Measurements from ENCODE around the gene CHRNA4. TPM values are rescaled to one million over a fixed set of nuclear protein-coding genes. Genes with fewer than 3 reads are reported as not detected.

CHRNA4 gene
- total RNA-seq, 1 experiment from 2014 or later: 2.4 TPM

DNA sequence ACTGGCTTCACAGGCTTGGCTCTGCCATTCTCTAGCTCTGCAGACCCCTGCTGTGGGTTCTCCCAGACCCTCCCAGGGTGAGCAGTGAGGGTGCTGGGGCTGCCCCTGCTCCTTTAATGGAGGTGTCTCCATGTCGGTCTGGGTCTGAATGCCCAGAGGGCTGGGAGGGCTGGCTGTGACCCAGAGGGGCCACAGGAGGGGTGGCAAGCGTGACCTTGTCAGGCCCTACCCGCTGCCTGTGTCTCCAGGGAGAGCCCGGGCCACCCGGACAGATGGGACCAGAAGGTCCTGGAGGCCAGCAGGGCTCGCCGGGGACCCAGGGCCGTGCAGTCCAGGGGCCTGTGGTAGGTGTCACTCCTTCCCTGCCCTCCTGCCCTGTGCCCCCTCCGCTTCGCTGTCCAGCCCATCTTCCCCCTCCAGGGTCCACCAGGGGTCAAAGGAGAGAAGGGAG lies 36.1 kb downstream of the CHRNA4 start:
- Histone ChIP-seq H3K4me3 (ENCODE audit: low read depth in 2 of 2, low read length in 2 of 2) (no peak overlapping the region), H3K27me3 (ENCODE audit: control insufficient read depth, insufficient read depth, low read length) (no peaks in the 10 kb centered on the region), H3K9me3 (ENCODE audit: control insufficient read depth, insufficient read depth, low read depth, low read length) (no peaks in the 10 kb centered on the region), H3K27ac (ENCODE audit: low read length) (no peak overlapping the region), H3K4me1 (ENCODE audit: control insufficient read depth, insufficient read depth, low read length) (no peaks in the 10 kb centered on the region), H3K36me3 (ENCODE audit: control insufficient read depth, insufficient read depth, low read length) (no peaks in the 10 kb centered on the region)
- BruUV-seq (replicated peaks): no TSS peak
- ChIA-PET CTCF (no interaction called here), POLR2A (no interaction called here)
- intact Hi-C loops (cut with micrococcal nuclease; ENCODE audit: unreplicated experiment): no loop called here
- no peak for DNase-seq (ENCODE audit: low read depth, low spot score)
- no peak for ATAC-seq
- TF ChIP-seq SIN3A (IDR thresholded peaks at IDR 0.05; ENCODE audit: borderline replicate concordance, insufficient read depth, low read depth, low read length) (no peak), TCF7L2 (IDR thresholded peaks at IDR 0.05; ENCODE audit: low read depth, low read length) (no peak)
- TF ChIP-seq, protein P1, sequence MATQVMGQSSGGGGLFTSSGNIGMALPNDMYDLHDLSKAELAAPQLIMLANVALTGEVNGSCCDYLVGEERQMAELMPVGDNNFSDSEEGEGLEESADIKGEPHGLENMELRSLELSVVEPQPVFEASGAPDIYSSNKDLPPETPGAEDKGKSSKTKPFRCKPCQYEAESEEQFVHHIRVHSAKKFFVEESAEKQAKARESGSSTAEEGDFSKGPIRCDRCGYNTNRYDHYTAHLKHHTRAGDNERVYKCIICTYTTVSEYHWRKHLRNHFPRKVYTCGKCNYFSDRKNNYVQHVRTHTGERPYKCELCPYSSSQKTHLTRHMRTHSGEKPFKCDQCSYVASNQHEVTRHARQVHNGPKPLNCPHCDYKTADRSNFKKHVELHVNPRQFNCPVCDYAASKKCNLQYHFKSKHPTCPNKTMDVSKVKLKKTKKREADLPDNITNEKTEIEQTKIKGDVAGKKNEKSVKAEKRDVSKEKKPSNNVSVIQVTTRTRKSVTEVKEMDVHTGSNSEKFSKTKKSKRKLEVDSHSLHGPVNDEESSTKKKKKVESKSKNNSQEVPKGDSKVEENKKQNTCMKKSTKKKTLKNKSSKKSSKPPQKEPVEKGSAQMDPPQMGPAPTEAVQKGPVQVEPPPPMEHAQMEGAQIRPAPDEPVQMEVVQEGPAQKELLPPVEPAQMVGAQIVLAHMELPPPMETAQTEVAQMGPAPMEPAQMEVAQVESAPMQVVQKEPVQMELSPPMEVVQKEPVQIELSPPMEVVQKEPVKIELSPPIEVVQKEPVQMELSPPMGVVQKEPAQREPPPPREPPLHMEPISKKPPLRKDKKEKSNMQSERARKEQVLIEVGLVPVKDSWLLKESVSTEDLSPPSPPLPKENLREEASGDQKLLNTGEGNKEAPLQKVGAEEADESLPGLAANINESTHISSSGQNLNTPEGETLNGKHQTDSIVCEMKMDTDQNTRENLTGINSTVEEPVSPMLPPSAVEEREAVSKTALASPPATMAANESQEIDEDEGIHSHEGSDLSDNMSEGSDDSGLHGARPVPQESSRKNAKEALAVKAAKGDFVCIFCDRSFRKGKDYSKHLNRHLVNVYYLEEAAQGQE (IDR thresholded peaks at IDR 0.05; ENCODE audit: insufficient read depth in 1 of 2, low read depth in 2 of 2, low read length in 1 of 2): no peak
- in situ Hi-C loops (cut with HindIII; ENCODE audit: low pct_unique_long_range_greater_than_20kb, low sequenced_read_pairs): no loop called here

DNA sequence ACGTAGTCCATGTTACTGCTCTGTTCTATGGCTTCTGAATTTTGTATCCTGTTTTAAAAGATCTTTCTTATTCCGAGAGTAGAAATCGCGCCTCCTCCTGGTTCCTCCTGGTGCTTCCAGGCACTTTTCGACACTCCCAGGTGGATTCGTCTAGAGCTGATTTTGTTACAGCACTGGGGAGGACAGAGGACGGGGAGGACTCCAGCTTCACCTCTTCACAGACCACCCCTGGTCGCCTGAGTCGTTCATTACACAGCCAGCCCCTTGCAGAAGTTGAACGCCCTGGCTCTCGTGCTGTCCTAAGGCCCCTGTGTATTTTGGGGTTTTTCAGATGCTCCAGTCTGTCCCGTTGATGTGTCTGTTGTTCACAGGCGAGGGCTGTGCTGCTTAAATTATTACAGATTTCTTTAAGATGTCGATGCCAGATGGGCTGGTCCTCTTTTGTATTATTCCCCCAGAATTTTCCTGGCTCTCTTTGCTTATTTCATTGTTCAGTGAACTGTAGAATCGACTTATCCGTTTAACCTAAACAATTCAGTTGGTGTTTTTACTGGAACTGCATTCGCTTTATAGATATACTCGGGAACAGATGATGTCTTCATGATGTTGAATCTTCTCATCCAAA lies 37.7 kb downstream of the CHRNA4 start:
- BruUV-seq (replicated peaks): no TSS peak
- CTCF ChIA-PET: interaction anchor here (1.0 kb wide), 1 partner anchor 174 kb away, joined by 3 read pairs; no protein-coding TSS in a partner anchor
- TF ChIP-seq SIN3A (IDR thresholded peaks at IDR 0.05; ENCODE audit: borderline replicate concordance, insufficient read depth, low read depth, low read length) (no peak), POLR2AphosphoS5 (IDR thresholded peaks at IDR 0.05; ENCODE audit: low read depth, low read length) (no peak), TCF7L2 (IDR thresholded peaks at IDR 0.05; ENCODE audit: low read depth, low read length) (no peak)
- TF ChIP-seq, protein P1 (IDR thresholded peaks at IDR 0.05; ENCODE audit: insufficient read depth in 1 of 2, low read depth in 2 of 2, low read length in 1 of 2): no peak
- TF ChIP-seq, protein P2, sequence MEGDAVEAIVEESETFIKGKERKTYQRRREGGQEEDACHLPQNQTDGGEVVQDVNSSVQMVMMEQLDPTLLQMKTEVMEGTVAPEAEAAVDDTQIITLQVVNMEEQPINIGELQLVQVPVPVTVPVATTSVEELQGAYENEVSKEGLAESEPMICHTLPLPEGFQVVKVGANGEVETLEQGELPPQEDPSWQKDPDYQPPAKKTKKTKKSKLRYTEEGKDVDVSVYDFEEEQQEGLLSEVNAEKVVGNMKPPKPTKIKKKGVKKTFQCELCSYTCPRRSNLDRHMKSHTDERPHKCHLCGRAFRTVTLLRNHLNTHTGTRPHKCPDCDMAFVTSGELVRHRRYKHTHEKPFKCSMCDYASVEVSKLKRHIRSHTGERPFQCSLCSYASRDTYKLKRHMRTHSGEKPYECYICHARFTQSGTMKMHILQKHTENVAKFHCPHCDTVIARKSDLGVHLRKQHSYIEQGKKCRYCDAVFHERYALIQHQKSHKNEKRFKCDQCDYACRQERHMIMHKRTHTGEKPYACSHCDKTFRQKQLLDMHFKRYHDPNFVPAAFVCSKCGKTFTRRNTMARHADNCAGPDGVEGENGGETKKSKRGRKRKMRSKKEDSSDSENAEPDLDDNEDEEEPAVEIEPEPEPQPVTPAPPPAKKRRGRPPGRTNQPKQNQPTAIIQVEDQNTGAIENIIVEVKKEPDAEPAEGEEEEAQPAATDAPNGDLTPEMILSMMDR (IDR thresholded peaks at IDR 0.05): no peak

More for the DNA sequence above, 37.7 kb downstream of the CHRNA4 start:
- in situ Hi-C loops (cut with HindIII; ENCODE audit: low pct_unique_long_range_greater_than_20kb, low sequenced_read_pairs) (no loop called here), intact Hi-C loops (cut with micrococcal nuclease; ENCODE audit: unreplicated experiment) (no loop called here)
- no peak for DNase-seq (ENCODE audit: low read depth, low spot score)
- no peak overlapping the region for H3K4me3 ChIP-seq (ENCODE audit: low read depth in 2 of 2, low read length in 2 of 2)
- no peaks in the 10 kb centered on the region for H3K27me3 ChIP-seq (ENCODE audit: control insufficient read depth, insufficient read depth, low read length)
- POLR2A ChIA-PET: no interaction called here
- H3K36me3 ChIP-seq (ENCODE audit: control insufficient read depth, insufficient read depth, low read length): no peaks in the 10 kb centered on the region
- H3K4me1 ChIP-seq (ENCODE audit: control insufficient read depth, insufficient read depth, low read length): no peaks in the 10 kb centered on the region
- no peaks in the 10 kb centered on the region for H3K9me3 ChIP-seq (ENCODE audit: control insufficient read depth, insufficient read depth, low read depth, low read length)
- no peak overlapping the region for H3K27ac ChIP-seq (ENCODE audit: low read length)
- no peak for ATAC-seq
